Putamen (tissue), 1 donor: ENCODE data around the gene HYAL2.
A peak's percentile ranks its signal among the peaks of the same experiment; 100 is the strongest.

Experiments used
- DNase-seq: peaks from one replicate; pipeline ENCODE4 v3.0.0-alpha.2; 2016; ENCODE audit warnings: low spot score

HYAL2 gene

DNA sequence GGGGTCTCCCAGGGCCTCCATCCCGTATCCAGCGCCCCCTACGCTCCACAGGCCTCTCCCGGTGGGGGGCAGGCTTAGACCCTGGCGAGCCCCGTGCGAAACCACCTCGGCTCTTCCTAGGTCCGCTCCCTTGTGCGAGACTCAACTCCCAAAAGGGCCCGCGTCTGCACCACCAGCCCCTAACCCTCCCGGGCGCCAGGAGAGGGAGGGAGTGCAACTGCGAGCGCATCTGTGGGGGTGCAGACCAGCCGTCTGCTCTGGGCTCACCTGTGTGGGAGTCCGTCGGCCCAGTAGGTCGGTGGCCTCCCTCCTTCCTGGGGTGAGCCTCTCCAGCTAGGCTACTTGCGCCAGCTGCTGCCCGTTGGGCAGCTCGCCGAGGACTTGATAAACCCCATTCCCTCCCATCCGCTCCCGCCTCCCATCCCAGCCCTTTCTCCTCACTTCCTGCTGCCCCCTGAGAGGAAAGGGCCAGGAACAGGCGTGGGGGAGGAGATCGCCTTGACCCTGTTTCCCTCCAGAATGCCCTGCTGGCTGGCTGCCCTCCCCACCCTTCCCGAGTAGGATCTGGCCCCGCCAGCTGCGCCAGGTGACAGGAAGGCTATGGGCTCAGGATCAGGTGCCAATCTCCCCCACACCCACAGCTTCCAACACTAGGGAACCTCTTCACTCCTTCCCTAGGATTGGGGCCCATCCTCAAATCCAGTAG is at the start of gene HYAL2:
HYAL2 (minus strand) TSS at position 360 of the 706 bp plus-strand sequence. CDS start 2,256 bp downstream, outside the sequence.
- no peak for DNase-seq

DNA sequence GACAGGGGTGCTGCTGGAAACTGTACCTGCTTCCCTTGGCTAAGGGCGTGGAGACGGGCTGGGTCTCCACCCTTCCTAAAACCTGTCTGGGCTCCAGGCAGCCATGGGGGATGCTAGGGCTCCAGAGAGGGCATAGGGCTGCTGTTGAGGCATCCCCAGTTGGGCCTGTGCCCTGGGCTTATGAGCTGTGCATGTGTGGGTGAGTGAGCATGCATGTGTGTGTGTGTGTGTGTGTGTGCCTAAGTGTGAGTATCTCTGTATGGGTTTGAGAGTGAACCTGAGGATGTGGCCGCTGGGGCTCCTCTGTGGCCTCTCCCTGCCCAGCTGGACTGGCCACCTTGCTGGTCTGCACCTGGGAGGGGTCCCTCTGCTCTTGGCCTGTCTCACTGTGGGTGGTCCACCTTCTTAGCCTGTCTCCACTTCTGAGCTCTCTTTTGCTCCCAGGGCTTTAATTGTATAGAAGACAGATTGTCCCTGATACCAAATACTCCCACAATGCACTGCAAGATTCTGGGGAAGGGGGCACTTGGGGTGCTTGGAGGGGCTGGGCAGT is 48.7 kb upstream of the HYAL2 start:
- no peak for DNase-seq

DNA sequence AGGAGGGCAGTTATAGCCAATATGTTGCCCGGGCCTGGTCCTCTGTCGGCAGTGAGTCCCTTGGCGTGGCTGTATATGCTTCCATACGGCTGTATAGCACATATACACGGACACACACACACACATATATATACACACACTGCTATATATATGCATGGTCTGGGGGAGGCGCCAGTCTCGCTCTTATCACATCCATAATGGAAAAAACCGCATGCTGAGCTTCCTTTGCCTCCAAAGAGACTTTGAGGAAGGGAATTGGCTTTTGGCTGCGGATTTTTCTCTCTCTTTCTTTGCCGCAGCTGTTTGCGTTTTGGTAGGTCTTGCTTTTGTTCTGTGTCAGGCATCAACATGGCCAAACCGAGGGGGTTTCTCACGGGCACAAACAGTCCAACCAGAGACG is 48.0 kb upstream of the HYAL2 start:
- DNase-seq, result no peak

- no peak for DNase-seq
Observed at GRCh38 chr3:50369012-50369670, 46.6 kb upstream of the HYAL2 start.

DNA sequence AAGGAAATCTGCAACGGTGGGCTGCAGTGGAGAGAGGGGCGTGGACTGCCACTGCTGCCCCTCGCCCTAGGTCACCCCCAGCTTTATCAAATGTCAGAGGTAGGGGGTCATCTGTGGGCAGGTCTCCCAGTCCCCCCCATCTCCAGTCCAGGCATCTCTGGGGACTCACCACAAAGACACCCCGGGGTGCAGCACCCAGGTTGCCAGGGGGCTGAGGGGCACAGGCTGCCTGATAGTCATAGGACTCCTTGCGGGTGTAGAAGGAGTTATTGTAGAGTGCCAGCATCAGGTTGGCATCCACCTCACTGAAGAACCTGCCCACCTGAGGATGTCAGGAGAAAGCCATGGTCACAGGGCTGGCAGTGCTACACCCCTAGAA is 43.3 kb upstream of the HYAL2 start:
- no peak for DNase-seq

DNA sequence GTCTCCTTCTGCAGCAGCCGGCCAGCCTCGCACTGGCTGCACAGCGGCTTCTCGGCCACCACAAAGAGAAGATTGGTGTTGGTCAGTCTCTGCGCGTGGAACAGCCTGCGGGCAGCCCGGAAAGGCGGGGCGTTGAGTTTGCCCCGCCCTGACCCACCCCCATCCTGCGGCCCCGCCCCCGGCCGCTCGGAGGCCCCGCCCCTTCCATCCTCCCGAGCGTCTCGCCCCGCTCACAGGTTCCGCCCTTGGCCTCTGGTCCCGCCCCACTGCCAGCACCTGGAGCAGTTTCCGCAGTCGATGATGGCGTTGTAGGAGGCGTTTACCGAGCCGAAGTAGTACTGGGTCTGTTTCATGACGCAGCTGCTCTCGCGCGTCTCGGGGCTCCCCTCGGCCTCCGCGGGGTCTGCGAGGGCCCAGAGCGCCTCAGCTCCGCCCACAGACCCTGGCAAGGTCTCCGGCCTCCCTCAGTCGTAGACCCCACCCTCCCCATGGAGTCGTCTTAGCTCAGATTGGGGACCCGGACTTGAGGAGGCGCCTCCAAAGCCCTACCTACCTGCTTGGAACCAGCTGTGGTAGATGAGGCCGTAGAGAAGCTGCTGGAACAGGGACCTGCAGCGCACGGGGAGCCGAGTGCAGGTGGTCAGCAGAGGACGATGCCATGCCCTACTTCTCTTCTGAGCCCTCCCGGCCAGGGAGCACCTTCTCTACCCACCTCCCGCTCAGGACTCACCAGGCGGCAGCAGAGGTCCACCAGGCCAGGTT is 42.7 kb upstream of the HYAL2 start:
- DNase-seq, result peak; percentile 71

- DNase-seq, result no peak
Observed at GRCh38 chr3:50364573-50365079, 42.1 kb upstream of the HYAL2 start.

DNA sequence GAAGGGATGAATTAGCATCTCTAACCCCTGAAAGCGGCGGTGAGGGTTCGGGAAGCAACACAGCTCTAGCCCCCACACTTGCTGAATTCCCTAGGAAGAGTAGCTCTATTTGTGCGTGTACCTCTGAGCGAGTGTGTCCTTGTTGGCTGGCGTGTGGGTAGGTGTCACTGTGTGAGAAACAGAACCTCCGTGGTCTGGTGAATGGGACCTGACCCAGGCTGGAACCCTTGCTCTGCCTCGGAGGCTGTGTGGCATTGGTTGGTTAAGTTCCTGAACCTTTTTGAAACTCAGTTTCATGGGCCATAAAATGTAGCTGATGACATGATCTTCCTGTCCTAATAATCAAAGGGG is 37.2 kb upstream of the HYAL2 start:
- no peak for DNase-seq

DNA sequence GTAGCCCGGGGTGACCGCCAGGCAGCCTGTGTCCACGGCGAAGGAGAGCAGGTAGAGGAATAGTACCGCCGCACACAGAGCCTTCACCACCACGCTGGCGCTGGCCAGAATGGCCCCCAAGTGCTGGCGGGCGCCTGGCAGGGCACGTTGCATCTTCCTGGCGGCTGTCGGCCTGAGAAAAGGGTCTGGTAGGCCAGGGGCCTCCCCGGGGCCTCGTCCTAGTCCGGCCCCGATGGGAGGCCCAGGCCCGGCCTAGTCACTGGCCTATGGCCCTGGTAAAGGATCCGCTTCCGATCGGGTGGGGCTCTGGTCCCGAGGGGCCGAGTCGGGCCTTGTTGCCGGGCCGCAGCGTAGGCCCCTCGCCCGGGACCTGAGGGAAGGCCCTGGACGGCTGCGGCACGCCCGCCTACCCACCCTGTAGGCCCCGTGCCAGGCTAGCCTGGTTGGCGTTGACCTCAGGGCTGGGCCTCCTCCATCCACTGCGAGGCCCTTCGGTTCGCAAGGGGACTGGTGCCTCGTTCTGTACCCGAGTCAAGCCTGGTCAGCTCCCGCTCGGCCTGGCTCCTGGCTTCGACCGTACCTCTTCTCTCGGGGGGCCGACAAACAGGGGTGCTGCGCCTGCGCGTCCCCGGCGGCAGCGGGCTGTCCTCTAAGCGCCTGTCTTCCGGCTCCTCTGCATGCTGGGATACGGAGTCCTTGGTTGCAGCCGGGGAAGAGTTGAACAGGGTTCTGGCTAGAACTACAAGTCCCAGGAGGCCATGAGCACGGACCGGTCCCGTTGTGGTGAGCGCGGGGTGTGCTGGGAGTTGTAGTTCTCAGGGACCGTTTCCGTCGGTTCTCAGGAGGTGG is 36.6 kb upstream of the HYAL2 start, which contains the start of gene TMEM115:
TMEM115 (minus strand) TSS at position 611 of the 849 bp plus-strand sequence; CDS start at position 153, 458 bp downstream.
- DNase-seq, result peak; percentile 100

GRCh38 chr3:50358355-50358910 is 35.9 kb upstream of the HYAL2 start:
- DNase-seq, result no peak

DNA sequence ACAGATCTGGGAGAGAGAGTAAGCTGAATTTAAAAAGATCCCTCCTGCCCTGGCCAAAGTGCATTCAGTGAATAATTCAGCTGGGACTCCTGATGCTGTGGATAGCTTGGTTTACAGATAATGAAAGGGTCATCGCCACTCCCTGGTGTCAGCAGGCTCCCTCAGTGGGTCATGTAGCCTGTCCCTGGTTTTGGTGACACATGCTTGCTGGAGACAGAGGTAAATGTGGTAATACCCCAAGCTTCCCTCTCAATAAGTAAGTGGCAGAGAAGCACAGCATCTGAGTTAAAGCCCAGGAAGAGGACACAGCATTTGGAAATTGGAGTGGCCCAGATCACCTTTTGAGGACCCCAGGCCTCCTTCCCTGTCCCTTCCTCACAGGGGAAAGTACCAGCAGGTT is 34.9 kb upstream of the HYAL2 start:
- DNase-seq, result no peak

DNA sequence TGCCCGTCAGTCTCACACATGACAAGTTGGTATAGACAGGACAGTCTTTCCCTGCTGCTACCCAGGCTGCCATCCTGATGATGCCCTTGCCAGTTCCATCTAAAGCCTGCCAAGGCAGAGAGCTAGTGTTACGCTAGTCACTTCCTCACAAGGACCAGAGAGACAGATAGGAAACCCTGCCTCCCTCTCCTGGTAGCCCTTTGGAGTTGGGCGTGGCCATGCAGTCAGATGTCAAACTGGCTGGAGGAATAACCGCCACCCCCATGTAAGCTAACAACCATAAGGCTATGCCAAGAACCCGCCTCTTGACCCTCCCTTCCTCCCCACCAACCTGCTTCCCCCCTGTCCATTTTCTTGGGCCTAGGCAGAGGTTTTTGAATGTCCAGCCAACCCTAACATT is 34.0 kb upstream of the HYAL2 start:
- DNase-seq, result no peak

DNA sequence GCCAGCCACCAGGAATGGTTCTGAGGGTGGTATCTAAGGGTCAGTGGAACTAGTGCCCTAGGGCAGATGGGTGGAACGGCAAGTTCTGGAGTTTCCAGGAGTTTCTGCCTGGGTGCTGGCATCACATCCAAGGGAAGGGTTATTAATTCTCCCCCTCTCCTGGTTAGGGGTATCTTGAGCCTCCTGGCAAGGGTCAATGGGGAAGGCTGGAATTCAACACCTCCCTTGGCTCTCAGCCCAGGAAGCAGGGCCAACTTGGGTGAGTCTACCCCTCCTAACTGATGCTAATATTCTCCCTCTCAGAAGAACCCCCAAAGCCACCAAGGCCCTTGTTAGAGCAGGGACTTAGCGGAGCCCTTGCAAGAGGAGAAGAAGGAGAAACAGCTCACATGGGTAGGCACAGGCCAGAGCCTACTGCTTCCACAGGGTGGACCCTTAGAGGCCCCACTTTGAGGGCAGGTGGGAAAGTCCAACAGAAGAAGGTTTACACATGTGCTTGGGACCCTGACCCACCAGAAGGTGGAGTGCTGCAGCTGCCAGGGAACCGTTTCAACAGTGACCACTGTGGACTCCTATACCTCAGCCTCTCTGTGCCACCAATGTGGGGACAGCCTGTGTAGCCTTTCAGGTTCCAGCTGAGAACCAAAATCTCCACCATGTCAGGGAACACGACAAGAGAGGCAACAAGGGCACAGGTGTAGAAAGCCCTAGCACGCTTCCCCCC is 33.4 kb upstream of the HYAL2 start:
- DNase-seq, result no peak

GRCh38 chr3:50354850-50355249 is 32.3 kb upstream of the HYAL2 start:
- DNase-seq, result no peak

DNA sequence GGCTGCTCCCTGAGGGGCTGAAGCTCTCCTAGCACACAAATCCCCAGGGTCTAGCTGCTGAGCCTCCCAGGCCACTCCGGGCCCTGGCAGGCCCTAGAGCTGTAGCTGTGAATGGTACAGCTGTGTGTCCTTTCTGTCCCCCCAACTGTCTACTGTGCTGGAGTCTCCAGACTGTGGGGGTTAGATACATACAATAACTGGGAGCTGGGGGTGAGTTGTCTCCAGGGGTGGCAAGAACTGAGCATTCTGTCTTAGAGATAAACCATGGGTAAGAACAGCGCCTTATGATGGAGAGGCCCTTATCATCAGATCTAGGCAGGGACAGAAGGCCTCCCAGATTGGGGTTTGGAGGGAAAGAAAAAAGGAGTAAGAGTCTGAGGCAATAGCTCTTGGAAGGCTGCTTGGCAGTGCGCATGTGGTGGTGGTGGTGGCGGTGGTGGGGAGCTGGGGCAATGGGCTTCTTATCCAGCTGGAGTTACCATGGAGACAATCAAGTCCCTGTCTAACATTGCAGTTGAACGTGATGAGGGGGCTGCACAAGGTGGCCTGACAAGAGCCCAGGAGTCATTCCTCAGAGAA is 31.7 kb upstream of the HYAL2 start:
- no peak for DNase-seq

DNA sequence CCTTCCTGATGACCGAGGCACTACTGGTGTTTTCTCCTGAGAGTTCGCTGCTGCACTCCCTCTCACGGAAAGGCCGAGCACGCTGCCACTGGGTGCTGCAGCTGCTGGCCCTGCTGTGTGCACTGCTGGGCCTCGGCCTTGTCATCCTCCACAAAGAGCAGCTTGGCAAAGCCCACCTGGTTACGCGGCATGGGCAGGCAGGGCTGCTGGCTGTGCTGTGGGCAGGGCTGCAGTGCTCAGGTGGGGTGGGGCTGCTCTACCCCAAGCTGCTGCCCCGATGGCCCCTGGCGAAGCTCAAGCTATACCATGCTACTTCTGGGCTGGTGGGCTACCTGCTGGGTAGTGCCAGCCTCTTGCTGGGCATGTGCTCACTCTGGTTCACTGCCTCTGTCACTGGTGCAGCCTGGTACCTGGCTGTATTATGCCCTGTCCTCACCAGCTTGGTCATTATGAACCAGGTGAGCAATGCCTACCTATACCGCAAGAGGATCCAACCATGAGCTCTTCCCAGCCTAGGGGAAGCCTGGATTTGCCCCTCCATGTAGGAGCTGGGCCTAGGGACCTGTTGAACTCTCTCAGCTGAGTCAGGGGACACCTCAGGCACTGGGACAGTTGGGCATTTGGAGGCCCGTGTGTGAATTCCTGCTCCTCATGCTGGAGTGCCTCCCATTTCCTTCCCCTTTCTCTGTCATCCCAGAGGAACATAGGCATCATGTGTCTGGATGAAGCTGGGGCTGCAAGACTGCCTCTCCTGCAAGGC is 30.9 kb upstream of the HYAL2 start:
- no peak for DNase-seq

GRCh38 chr3:50352781-50353180 is 30.2 kb upstream of the HYAL2 start:
- no peak for DNase-seq

GRCh38 chr3:50351323-50351697 is 28.8 kb upstream of the HYAL2 start:
- DNase-seq, result no peak

DNA sequence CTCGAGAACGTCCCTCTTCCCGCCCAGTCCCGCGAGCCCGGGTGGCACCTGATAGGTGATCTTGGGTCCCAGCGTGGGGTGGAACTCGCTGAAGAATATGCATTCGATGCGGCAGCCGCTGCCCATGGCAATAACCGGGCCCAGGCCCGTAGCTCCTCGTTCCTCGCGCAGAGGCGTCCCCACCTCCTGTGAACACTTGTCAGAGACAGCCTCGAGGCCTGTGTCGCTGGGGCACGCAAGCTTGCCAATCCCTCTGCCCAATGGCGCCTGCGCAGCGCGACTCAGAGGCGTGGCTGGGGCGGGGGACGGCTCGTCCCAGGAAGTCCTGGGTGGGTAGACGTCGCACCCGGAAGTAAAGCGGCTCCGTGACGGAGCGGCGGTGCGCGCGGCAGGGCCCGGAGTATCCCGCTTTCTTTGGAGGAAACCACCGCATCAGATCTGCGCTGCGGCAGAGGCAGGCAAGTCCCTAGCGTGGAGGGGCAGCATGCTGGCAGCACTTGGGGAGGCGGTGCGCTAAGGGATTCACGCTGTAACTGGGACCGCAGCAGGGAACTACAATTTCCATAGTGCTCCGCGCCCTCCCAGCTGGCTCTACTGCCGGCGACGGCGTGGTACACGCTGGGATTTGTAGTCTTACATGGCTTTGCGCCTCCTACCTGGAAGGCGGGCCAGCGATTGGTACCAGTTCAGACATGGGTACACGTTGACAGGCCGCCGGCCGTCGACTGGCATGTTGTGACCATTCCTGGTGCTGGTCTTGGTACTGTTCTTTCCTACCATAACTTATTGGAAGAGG is 28.2 kb upstream of the HYAL2 start, which contains the start of the genes CYB561D2 and NPRL2:
CYB561D2 (plus strand) TSS at position 336 of the 796 bp plus-strand sequence. CDS start 572 bp downstream, outside the sequence.
NPRL2 (minus strand) TSS at position 249 of the 796 bp plus-strand sequence; CDS start at position 126, 123 bp downstream.
- peak; percentile 97 for DNase-seq
